Fibroblast of peridontal ligament (primary cell): ENCODE measurements around the gene MPG.

ENCODE experiments used
- DNase-seq: peaks from one replicate; pipeline ENCODE4 v3.0.0-alpha.2; 2010; ENCODE audit errors: extremely low read depth

MPG gene

DNA sequence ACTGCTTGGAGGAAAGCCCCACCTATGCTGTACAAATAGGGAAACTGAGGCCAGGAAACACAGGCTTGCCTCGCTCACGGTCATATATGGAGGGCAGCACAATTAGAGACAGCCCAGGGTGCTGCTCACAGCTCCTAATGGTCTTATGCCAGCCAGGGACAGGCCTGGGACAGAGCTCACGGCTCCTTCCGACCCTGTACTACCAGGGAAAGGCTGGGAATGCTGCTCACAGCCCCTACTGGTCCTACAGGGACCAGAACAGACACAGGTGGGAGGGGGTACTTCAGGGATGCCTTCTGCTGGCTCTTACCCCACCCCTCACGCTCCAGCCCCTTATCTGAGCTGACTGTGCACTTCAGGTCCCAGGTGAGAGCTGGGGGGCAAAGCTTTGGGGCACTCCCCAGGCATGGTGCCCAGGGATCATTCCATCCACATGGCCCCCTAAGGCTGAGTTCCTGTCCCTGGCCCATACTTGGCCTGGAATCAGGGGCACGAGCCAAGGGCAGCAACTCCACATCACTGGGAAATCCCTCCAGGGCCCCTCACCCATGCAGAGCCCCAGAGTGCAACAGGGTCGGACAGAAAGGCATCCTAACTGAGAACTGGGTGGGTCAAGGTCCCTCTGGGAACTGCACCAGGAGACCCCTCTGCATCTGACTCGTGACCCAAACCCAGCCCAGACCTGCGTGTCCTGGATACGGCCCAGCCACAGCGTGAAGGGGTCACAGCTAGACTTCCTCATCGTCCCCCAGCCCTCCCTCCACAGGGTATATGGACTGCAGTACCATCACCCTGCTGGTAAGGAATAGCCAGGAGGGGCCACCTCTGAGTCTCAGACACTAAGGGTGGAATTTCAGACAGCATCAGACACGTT is 11.5 kb upstream of the MPG start:
- no peak for DNase-seq

DNA sequence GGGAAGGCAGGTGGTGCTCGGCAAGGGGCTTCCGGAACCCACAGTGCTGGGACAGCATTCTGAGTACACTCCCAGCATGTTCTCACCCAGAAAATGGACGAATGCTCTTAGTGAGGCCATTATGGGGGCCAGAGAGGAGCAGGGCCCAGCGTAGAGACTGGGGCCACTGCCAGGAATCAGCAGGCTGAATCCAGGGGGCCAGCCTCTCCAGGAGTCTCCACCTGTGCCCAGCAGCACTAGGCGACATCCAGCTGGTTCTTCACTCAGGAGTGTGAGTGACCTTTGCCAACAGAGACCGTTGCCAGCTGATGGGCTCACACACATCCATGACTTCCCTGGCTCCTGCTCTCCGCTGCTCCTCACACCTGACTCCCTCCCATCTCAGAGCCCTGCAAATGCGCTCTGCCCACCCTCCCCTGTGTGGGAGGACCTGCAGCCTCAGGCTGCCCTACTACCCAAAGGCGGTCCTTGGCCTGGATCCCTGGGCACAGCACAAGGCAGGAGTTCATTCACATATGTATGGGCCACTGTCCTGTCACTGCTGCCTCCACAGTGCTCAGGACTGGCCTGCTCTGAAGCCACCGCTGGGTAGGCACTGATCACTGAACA is 10.7 kb upstream of the MPG start:
- DNase-seq, result no peak

DNA sequence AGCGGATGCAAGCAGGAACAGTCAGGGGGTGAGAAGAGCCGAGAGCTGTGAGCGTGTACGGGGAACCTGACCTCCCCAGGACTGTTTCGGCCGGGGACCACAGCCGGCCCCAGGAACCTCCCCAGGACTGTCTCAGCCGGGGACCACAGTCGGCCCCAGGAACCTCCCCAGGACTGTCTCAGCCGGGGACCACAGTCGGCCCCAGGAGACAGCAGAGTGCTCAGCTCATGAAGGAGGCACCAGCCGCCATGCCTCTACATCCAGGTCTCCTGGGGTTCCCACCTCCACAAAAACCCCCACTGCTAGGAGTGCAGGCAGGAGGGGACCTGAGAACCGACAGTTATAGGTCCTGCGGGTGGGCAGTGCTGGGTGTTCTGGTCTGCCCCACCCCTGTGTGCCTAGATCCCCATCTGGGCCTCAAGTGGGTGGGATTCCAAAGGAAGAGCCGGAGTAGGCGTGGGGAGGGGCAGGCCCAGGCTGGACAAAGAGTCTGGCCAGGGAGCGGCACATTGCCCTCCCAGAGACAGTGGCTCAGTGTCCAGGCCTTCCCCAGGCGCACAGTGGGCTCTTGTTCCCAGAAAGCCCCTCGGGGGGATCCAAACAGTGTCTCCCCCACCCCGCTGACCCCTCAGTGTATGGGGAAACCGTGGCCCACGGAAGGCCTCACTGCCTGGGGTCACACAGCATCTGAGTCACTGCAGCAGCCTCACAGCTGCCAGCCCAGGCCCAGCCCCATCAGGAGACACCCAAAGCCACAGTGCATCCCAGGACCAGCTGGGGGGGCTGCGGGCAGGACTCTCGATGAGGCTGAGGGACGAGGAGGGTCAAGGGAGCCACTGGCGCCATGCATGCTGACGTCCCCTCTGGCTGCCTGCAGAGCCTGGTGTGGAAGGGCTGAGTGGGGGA is 9.9 kb upstream of the MPG start:
- DNase-seq, result no peak

DNA sequence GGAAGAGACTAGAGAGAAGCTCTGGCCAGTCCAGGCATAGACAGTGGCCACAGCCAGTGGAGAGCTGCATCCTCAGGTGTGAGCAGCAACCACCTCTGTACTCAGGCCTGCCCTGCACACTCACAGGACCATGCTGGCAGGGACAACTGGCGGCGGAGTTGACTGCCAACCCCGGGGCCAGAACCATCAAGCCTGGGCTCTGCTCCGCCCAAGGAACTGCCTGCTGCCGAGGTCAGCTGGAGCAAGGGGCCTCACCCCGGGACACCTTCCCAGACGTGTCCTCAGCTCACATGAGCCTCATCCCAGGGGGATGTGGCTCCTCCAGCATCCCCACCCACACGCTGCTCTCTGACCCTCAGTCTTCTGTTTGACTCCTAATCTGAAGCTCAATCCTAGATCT is 8.8 kb upstream of the MPG start:
- no peak for DNase-seq

DNA sequence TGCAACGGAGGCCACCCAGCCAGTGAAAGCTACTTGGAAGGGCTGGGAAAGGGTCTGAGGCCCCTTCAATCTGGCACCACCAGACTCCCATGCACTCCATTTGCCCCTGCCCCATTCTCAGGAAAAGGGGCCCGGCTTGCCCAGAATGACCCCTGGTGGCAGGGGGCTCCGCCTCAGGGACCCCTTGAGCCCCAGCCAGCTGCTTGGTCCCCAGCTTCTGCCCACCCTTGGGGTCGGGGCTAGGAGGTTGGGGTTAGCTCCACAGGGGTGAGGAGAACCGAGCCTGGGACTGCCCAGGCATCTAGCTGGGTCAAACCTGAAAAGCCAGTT is 6.8 kb upstream of the MPG start:
- no peak for DNase-seq

DNA sequence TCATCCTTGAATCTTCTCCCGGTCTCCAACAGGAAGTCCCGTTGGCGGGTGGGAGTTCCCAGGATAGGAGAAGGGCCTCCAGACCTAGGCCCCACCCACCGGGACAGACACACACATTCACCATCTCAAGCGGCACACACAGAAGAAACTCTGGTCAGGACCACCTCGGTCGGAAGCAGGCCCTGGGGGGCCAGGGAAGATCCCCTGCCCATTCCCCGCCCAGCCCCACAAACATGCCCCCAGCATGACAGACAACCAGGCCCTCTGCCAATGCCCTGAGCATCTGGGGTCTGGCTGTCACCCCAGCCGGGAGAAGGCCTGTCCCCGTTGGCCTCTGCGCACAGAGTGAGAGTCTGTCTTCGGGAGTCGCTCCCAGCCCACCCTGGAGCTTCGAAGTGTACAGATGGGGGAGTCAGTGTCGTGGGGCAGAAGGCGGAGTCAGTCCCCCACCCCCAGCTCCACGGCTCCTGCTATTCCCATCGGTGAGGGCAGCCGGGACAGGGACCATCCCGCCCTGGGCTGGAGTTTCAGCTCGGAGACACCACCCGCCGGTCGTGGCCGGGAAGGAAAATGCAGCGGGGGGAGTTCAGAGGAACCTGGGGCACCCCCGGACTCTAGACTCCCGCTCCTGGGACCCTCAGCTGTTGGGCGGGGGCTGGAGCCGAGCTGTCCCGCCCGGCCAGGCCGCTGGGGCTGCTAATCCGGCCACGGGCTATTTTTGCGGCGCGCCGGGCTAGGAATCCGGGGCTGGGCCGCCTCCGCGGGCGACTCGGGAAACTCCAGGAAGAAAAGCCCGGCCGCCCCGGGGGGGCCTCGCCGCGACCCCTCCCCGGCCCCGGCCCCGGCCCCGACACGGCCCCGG is 6.3 kb upstream of the MPG start:
- peak; percentile 65 for DNase-seq

- no peak for DNase-seq
These were observed 5.2 kb upstream of the MPG start, which contains the start of gene RHBDF1 for GRCh38 chr16:72561-73548. TSS of gene RHBDF1 (minus strand) at chr16:72631. CDS start at chr16:65015, 7,616 bp downstream.

- no peak for DNase-seq
These were observed 3.8 kb upstream of the MPG start for GRCh38 chr16:74051-74746.

DNA sequence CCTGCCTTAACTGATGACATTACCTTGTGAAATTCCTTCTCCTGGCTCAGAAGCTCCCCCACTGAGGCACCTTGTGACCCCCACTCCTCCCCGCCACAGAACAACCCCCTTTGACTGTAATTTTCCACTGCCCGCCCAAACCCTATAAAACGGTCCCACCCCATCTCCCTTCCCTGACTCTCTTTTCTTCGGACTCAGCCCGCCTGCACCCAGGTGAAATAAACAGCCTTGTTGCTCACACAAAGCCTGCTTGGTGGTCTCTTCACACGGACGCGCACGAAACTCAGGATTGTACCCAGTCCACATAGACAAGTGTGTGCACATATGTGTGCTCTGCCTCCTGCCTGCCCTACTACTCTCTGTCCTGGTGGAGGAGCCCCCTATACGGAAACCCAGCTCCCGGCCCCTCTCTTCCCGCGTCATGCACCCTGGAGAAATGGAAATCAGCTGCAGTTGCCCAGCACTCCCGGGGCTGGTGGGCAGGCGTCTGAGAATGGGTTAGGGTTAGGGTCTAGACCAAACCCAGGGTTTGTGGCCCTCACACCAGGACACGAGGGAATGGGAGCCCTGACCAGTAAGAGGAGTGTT is 3.2 kb upstream of the MPG start:
- DNase-seq, result no peak

DNA sequence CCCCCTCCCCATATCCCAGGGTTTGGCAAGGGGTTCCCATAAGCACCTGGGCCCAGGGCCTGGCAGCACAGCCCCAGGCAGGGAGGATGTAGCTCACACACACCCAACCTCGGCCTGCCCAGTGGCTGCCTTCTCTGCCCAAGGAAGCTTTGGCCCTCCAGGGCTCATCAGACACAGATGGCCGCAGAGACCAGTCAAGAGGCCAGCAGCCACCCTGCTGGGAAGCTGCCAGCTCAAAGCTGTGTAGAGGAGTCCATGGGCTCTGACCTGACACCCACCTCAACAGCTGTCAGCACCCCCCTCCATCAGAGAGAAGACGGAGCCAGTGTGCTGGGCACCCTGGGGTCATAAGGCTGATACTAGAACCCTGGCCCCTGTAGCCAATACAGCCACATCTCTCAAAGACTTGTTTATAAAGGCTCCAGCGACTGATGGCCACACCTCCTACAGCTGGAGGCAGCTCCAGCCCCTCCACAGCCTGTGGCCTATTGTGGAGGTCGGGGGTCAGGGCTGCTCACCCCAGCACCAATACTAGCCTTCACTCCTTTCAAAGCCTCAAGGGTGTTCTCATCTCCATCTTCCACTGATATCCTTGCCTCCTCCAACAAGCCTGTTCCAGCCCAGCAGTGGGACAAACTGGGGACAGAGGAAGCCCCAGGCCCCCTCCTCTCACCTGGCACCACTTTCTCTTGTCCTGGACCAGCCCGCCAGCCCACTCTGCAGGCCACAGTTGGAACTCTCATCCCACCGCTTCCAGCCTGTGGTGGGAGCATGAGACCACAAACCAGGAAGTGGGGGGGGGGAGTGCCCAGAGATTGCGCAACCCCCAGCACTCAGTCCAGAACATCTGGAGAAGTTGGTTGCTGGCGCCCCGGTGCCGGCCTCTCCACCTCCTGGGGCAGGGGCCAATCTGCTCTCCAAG is 2.2 kb upstream of the MPG start:
- DNase-seq, result peak; percentile 81

DNA sequence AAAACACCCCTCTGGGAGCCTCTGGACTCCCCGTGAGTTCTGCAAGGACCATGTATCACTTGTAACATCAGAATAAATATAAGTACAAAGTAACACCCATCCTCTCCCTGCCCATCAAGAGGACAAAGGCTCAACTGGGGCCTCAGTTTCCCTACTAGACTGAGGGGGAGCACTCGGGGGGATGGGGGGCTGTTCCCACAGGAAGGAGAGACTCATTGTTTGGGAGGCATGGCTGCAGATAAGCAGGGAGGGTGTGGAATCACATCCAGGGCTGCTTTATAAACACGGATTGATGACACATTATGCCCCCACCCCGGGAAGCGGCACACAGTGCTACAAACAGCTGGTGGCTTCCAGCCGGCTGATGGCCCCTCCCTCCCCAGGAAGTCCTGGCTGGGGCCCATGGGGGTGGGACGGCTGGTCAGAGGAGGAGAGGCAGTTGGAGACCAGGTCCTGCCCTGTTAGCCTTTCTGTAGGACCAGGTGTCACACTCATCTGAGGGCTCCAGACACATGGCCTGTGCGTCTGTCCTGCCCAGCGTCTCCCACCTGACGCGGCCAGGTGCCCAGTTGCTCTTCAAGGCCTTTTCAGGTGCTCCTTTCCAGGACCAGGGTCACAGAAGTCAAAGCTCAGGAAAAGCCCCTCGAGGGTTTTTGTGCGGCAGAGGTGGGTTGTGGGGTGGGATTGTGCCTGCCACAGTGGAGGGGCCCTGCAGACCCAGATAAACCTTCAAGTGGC is 1.3 kb upstream of the MPG start:
- peak; percentile 78 for DNase-seq

DNA sequence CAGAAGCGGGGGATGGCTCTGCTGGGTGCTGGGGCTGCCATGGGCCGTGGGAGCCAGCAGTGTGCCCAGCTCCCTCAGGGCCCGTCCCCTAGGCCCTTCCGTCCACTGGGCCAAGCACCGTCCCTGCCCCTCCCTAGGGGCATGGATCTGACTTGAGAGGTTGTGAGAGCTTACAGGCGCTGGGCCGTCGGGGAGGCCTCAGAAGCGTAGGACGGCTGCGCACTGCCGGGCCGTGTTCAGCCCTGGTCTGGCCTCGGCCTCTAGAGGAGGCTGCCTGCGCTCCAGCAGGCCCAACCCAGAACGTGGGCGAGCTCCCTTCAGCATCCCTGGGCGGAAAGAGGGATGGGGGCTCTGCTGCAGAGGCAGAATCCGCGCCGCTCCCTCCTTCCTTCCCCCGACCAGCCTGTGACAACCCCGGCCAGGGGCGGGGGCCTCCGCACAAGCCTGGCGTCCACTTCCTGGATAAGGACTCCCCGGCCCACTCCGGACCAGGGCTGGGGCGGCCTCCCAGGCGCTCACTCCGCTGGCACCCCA is 685 bp upstream of the MPG start:
- DNase-seq, result peak; percentile 49

- DNase-seq, result peak; percentile 63
These were observed 572 bp downstream of the MPG start for GRCh38 chr16:78444-79150.

GRCh38 chr16:79151-80054 is 1.4 kb downstream of the MPG start:
- DNase-seq, result no peak

- no peak for DNase-seq
These were observed 5.1 kb downstream of the MPG start for GRCh38 chr16:83060-83603.
